Tibial nerve (tissue), 4 donors: ENCODE results near the gene MOB3A. TPM values are rescaled to one million over a fixed set of nuclear protein-coding genes. Genes with fewer than 3 reads are reported as not detected.

Experiments used
- DNase-seq, 2 donors: peaks; one replicate each; pipeline ENCODE4 v3.0.0-alpha.2; 2019; ENCODE audit warnings: low spot score in 2 of 2
- H3K27ac ChIP-seq, 4 donors: fragments of 200-600 bp; sonication (generic) in 3 of 4; one replicate each; pipeline ENCODE4 v1.5.1; 2017 to 2019; ENCODE audit warnings: mild to moderate bottlenecking in 1 of 4
- H3K27me3 ChIP-seq, 2 donors: fragments of 200-600 bp; sonication (generic) in 1 of 2; one replicate each; pipeline versions ENCODE4 v1.5.1 to v1.6.0; 2017 to 2019
- H3K36me3 ChIP-seq, 3 donors: fragments of 200-600 bp; sonication (generic); one replicate each; pipeline ENCODE4 v1.5.1; 2018 to 2019
- H3K4me1 ChIP-seq, 4 donors: fragments of 200-600 bp; sonication (generic) in 3 of 4; one replicate each; pipeline ENCODE4 v1.5.1; 2017 to 2019
- H3K4me3 ChIP-seq, 4 donors: fragments of 200-600 bp; sonication (generic) in 3 of 4; one replicate each; pipeline ENCODE4 v1.5.1; 2017 to 2019; ENCODE audit warnings: mild to moderate bottlenecking in 1 of 4, moderate library complexity in 1 of 4
- H3K9me3 ChIP-seq, 4 donors: fragments of 200-600 bp; sonication (generic) in 3 of 4; one replicate each; pipeline ENCODE4 v1.5.1; 2017 to 2019
- EP300 ChIP-seq, 2 donors: sonication (generic); formaldehyde crosslinking; IDR thresholded peaks; one replicate each; pipeline ENCODE4 v1.6.1; 2017; ENCODE audit warnings: antibody characterized with exemption in 2 of 2, mild to moderate bottlenecking in 1 of 2
- POLR2A ChIP-seq, 2 donors: fragments of 450-650 bp; IDR thresholded peaks; one replicate each; pipeline ENCODE4 v1.6.1; 2017; ENCODE audit warnings: antibody characterized with exemption in 2 of 2, mild to moderate bottlenecking in 2 of 2, moderate library complexity in 2 of 2
- WGBS, 2 donors: methylation state at CpG; one replicate each; pipeline ENCODE4 v1.1.5; 2018; 5-methylcytosine and 5-hydroxymethylcytosine counted together
- total RNA-seq, 4 donors: library from RNA; depleted of rRNA; stranded (reverse); fragments of >200 nt; gene quantifications; one replicate each; pipeline ENCODE4 v1.1.0, GENCODE V29; 2016
- TF ChIP-seq, protein P1 (sequence below), 5 experiments: fragments of 200-600 bp in 3 of 5; fragments of 450-650 bp in 2 of 5; sonication (generic) in 3 of 5; IDR thresholded peaks; one replicate each; pipeline ENCODE4 v1.5.1; 2016 to 2019; ENCODE audit warnings: antibody characterized with exemption in 5 of 5, mild to moderate bottlenecking in 3 of 5, moderate library complexity in 2 of 5

The MOB3A gene
- total RNA-seq, 4 donors from 2014 or later, result 31.7 to 70.8 (median 35.2) TPM

DNA sequence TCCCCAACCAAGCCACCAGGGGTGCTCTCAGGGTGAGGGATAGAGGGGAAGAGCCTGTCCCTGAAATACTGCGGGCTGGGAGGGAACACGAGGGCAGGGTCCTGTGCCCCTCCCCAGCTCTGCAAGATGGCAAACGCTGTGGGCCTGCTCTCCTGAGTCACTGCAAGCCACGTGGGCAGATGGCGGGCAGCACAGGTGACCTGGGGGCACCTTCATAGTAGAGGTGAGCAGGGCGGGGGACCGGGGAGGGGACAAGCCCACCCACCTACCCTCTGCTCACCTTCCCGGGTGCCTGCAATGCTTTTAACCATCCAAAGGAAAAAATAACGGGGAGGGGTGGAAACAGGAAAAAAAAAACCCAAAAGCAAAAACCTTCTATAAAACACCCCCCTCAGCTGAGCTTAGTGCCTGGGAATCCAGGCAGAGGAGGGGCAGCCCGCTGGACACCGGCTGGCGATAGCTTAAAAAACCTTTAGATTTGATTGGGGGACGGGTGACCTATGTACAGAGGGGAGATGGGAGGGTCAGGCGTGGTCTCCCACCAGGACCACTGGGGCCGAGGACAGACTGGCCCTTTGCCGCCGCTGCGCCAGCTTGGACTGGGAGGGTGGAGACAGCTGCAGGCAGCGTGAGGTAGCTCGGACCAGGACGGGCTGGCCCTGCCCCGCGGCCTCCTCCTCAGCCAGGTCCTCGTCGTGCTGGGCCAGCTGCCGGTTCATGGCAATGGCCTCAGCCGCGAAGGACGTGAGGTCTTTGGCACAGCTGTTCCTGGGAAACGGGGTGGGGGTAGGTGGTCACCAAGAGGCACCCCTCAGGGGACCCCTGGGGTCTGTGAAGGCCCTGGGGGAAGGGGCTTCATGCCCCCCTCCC lies 56.8 kb downstream of the MOB3A start:
- no peaks in the 10 kb centered on the region for H3K27me3 ChIP-seq
- H3K4me3 ChIP-seq, result no peak overlapping the region
- DNase-seq, result no peak
- peak overlapping the region; percentile 36 to 99 (median 99) for H3K27ac ChIP-seq
- peaks cover 0 to 77% (median 45%) of the 10 kb centered on the region in 4 donors for H3K4me1 ChIP-seq
- peaks cover 0 to 13% (median 3%) of the 10 kb centered on the region in 4 donors for H3K9me3 ChIP-seq
- 76 to 77% methylated on average over 18 to 30 of the region's 30 CpGs for WGBS, 2 donors
- TF ChIP-seq POLR2A (IDR thresholded peaks at IDR 0.05) (no peak), EP300 (IDR thresholded peaks at IDR 0.05) (peak in 1 of 2 donors; percentile 1)
- TF ChIP-seq, protein P1, sequence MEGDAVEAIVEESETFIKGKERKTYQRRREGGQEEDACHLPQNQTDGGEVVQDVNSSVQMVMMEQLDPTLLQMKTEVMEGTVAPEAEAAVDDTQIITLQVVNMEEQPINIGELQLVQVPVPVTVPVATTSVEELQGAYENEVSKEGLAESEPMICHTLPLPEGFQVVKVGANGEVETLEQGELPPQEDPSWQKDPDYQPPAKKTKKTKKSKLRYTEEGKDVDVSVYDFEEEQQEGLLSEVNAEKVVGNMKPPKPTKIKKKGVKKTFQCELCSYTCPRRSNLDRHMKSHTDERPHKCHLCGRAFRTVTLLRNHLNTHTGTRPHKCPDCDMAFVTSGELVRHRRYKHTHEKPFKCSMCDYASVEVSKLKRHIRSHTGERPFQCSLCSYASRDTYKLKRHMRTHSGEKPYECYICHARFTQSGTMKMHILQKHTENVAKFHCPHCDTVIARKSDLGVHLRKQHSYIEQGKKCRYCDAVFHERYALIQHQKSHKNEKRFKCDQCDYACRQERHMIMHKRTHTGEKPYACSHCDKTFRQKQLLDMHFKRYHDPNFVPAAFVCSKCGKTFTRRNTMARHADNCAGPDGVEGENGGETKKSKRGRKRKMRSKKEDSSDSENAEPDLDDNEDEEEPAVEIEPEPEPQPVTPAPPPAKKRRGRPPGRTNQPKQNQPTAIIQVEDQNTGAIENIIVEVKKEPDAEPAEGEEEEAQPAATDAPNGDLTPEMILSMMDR (IDR thresholded peaks at IDR 0.05), result no peak
- peaks cover 0 to 58% (median 33%) of the 10 kb centered on the region in 3 donors for H3K36me3 ChIP-seq

DNA sequence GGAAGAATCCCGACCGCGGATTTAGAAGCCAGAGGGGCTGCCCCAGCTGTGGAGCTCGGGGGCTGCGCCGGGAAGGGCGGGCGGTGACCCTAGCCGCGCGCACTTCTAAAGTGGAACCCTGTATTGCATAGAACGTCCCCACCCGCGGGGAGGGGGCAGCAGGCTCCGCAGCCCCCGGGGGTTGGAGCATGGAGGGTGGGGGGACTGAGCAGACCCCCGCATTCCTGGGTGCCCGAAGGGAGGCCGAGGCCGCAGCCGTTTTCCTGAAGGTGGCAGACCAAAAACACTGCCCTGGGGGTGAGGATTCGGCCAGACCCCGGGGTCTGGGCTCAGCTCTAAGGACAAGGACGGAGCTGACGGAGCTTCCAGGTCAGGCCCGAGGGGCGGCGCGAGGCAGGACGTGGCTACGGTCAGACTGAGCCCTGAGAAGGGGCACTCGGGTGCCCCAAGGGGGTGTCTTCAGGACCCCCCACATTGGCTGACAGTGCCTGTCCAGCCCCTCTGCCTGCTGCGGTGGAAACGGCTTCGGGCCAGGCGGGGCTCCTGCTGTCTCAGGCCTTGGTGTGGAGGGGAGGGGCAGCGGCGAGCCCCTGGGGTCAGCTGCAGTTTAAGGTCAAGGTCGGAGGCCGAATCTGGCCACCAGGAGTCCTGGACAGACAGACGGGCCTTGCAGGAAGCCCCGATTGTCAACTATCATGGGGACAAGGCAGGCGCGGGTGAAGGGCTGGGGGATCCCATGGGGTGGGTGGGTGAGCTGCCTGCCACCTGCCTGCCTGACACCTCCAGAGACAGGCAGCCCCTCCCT lies 57.6 kb downstream of the MOB3A start:
- DNase-seq, result no peak
- Histone ChIP-seq H3K9me3 (peaks cover 0 to 13% (median 3%) of the 10 kb centered on the region in 4 donors), H3K4me3 (no peak overlapping the region), H3K4me1 (peaks cover 0 to 77% (median 45%) of the 10 kb centered on the region in 4 donors), H3K27ac (peak overlapping the region in 3 of 4 donors; percentile 32 to 99 (median 35)), H3K27me3 (no peaks in the 10 kb centered on the region), H3K36me3 (peaks cover 0 to 51% (median 33%) of the 10 kb centered on the region in 3 donors)
- TF ChIP-seq, protein P1 (IDR thresholded peaks at IDR 0.05), result no peak
- TF ChIP-seq EP300 (IDR thresholded peaks at IDR 0.05) (no peak), POLR2A (IDR thresholded peaks at IDR 0.05) (no peak)
- WGBS, 2 donors, result 75 to 88% methylated on average over 38 to 44 of the region's 44 CpGs

DNA sequence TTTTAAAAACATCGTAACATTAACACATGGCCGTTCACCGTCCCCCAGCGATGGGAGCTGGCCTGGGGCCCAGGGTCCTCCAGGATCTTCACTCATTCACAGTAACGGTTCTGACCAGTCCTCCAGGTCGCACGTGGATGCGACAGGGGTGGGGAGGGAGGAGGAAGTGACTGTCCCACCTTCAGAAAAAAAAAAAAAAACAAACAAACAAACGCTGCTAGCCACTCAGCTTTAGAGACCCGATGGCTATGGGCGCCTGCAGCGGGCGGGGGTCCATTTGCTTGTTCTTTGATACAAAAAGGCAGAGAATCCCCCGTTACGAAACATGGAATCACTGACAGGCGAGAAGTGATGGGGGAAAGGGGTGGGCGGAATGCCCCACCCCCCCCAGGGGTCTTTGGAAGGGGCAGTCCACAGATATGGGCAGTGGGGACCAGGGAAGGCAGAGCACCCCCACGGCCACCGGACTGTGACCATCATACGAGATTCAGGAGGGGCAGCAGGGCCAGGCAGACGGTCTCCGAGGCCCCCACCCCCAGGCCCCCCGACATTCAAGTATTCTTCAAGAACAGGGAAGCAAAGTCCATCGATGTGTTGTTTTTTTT lies 58.4 kb downstream of the MOB3A start:
- no peak overlapping the region for H3K4me3 ChIP-seq
- peak in 1 of 2 donors; percentile 26 for TF ChIP-seq EP300 (IDR thresholded peaks at IDR 0.05)
- TF ChIP-seq, protein P1 (IDR thresholded peaks at IDR 0.05), result no peak
- peaks cover 0 to 77% (median 45%) of the 10 kb centered on the region in 4 donors for H3K4me1 ChIP-seq
- DNase-seq, result no peak
- peaks cover 0 to 13% (median 3%) of the 10 kb centered on the region in 4 donors for H3K9me3 ChIP-seq
- peaks cover 0 to 44% (median 30%) of the 10 kb centered on the region in 3 donors for H3K36me3 ChIP-seq
- 65 to 66% methylated on average over 24 of the region's 24 CpGs for WGBS, 2 donors
- H3K27me3 ChIP-seq, result no peaks in the 10 kb centered on the region
- peak overlapping the region in 3 of 4 donors; percentile 35 to 99 (median 64) for H3K27ac ChIP-seq

DNA sequence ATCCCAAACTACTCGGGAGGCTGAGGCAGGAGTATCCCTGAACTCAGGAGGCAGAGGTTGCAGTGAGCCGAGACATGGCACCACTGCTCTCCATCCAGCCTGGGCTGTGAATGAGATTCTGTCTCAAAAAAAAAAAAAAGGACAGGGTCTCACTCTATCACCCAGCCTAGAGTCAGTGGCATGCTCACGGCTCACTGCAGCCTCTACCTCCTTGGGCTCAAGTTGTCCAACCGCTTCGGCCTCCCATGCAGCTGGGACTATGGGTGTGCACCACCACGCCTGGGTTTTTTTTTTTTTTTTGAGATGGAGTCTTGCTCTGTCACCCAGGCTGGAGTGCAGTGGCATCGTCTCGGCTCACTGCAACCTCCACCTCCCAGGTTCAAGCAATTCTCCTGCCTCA lies 59.7 kb downstream of the MOB3A start:
- peaks cover 0 to 34% (median 24%) of the 10 kb centered on the region in 3 donors for H3K36me3 ChIP-seq
- H3K4me3 ChIP-seq, result no peak overlapping the region
- no peaks in the 10 kb centered on the region for H3K27me3 ChIP-seq
- peak overlapping the region in 1 of 4 donors; percentile 99 for H3K27ac ChIP-seq
- H3K4me1 ChIP-seq, result peaks cover 0 to 75% (median 44%) of the 10 kb centered on the region in 4 donors
- DNase-seq, result no peak
- H3K9me3 ChIP-seq, result peaks cover 0 to 13% (median 3%) of the 10 kb centered on the region in 4 donors
- TF ChIP-seq EP300 (IDR thresholded peaks at IDR 0.05) (no peak), POLR2A (IDR thresholded peaks at IDR 0.05) (no peak)
- TF ChIP-seq, protein P1 (IDR thresholded peaks at IDR 0.05), result no peak
- 78 to 88% methylated on average over 8 of the region's 8 CpGs for WGBS, 2 donors
